Aorta (tissue), 5 donors: ENCODE measurements around the gene TMEM43. TPM values are rescaled to one million over a fixed set of nuclear protein-coding genes. Genes with fewer than 3 reads are reported as not detected.

Experiments
- ATAC-seq: fragments of 200-7000 bp; cut with Tn5 transposase; one replicate; pipeline ENCODE4 v1.9.1; 2022; ENCODE audit warnings: moderate library complexity; ENCODE audit not compliant: low FRiP score
- DNase-seq, 2 donors: peaks; one replicate each; pipeline ENCODE4 v3.0.0-alpha.2; 2020
- H3K27ac ChIP-seq, 2 donors: one replicate each; pipeline ENCODE4 v1.5.1; 2013; ENCODE audit warnings: low read length in 2 of 2, mild to moderate bottlenecking in 2 of 2, moderate library complexity in 2 of 2, control low read depth in 1 of 2, inconsistent platforms in 1 of 2, low read depth in 1 of 2
- H3K27me3 ChIP-seq, 2 donors: one replicate each; pipeline ENCODE4 v1.6.1; 2013; ENCODE audit warnings: control low read depth in 1 of 2, low read length in 1 of 2, mild to moderate bottlenecking in 1 of 2, moderate library complexity in 1 of 2; ENCODE audit not compliant: insufficient read depth in 2 of 2, control insufficient read depth in 1 of 2
- H3K36me3 ChIP-seq, 2 donors: one replicate each; pipeline ENCODE4 v1.6.1; 2013; ENCODE audit warnings: control low read depth in 1 of 2, low read length in 1 of 2, mild to moderate bottlenecking in 1 of 2; ENCODE audit not compliant: insufficient read depth in 2 of 2, control insufficient read depth in 1 of 2
- H3K4me1 ChIP-seq, 2 donors: one replicate each; pipeline ENCODE4 v1.6.1; 2013; ENCODE audit warnings: low read length in 2 of 2, control low read depth in 1 of 2, mild to moderate bottlenecking in 1 of 2, moderate library complexity in 1 of 2; ENCODE audit not compliant: insufficient read depth in 2 of 2, control insufficient read depth in 1 of 2
- H3K4me3 ChIP-seq, 2 donors: one replicate each; pipeline ENCODE4 v1.5.1; 2013; ENCODE audit warnings: low read length in 2 of 2, control low read depth in 1 of 2, mild to moderate bottlenecking in 1 of 2
- H3K9me3 ChIP-seq: one replicate; pipeline ENCODE4 v1.6.1; 2013; ENCODE audit warnings: mild to moderate bottlenecking, low read length; ENCODE audit not compliant: control insufficient read depth
- WGBS, 2 donors: extraction: QIAGEN DNeasy Blood & Tissue Kit; methylation state at CpG; one replicate each; pipeline ENCODE4 v1.1.7; 2013; 5-methylcytosine and 5-hydroxymethylcytosine counted together
- intact Hi-C, 2 donors: fragments of 100-400 bp; cut with DNase I; formaldehyde crosslinking; loops; one replicate each; pipeline versions ENCODE4 v1.14.2 to v1.15.0; 2022
- polyA plus RNA-seq, 2 donors: library from polyadenylated mRNA; stranded (reverse); fragments of 200-250 nt; gene quantifications; one replicate each; pipeline ENCODE4 v1.2.3, GENCODE V29; 2013
- total RNA-seq, 2 donors: library from RNA; stranded (reverse); fragmentation: NEBNext Ultra II Directional; extraction: Animal tissue kit (Norgen Biotek cat#: 25700); gene quantifications; one replicate each; pipeline ENCODE4 v1.2.1, GENCODE V29; 2021
- donor health status: healthy with polysubstance abuse.
- donor health status: Bipolar disorder and iron deficiency.
- donor health status: DM: no; HTN: no; CAD: no.
- donor health status: DM: no; HTN: no; CAD: no.
- donor health status: DM: yes; HTN: yes; CAD: no.

The TMEM43 gene
- total and polyA plus RNA-seq, 4 donors = 52.0 to 132 (median 106) TPM

GRCh38 chr3:14156201-14156600 lies 31.3 kb downstream of the TMEM43 start:
- H3K36me3 ChIP-seq = peaks cover 9 to 26% of the 10 kb centered on the region in 2 donors
- intact Hi-C loops = no loop called here
- 95% methylated on average over 7 of the region's 7 CpGs for WGBS, 2 donors

GRCh38 chr3:14156843-14157561 lies 32.1 kb downstream of the TMEM43 start:
- Histone ChIP-seq H3K9me3 (no peaks in the 10 kb centered on the region), H3K27me3 (no peaks in the 10 kb centered on the region), H3K4me1 (no peaks in the 10 kb centered on the region), H3K36me3 (peaks cover 9 to 26% of the 10 kb centered on the region in 2 donors), H3K4me3 (no peak overlapping the region), H3K27ac (no peak overlapping the region)
- ATAC-seq (no peak), DNase-seq (no peak)
- 92 to 94% methylated on average over 13 of the region's 13 CpGs for WGBS, 2 donors
- intact Hi-C loops = no loop called here

More at GRCh38 chr3:14156201-14156600, 31.3 kb downstream of the TMEM43 start:
- H3K4me1 ChIP-seq = no peaks in the 10 kb centered on the region
- no peak for ATAC-seq
- H3K4me3 ChIP-seq = no peak overlapping the region
- no peak overlapping the region for H3K27ac ChIP-seq
- H3K27me3 ChIP-seq = no peaks in the 10 kb centered on the region
- H3K9me3 ChIP-seq = no peaks in the 10 kb centered on the region
- no peak for DNase-seq

GRCh38 chr3:14157951-14158350 lies 33.1 kb downstream of the TMEM43 start:
- DNase-seq (no peak), ATAC-seq (no peak)

GRCh38 chr3:14158370-14158769 lies 33.5 kb downstream of the TMEM43 start:
- intact Hi-C loops = no loop called here
- no peak overlapping the region for H3K4me3 ChIP-seq
- no peaks in the 10 kb centered on the region for H3K4me1 ChIP-seq
- no peak for DNase-seq
- no peak for ATAC-seq
- no peaks in the 10 kb centered on the region for H3K27me3 ChIP-seq
- H3K27ac ChIP-seq = no peak overlapping the region
- H3K9me3 ChIP-seq = no peaks in the 10 kb centered on the region
- 89 to 96% methylated on average over 14 of the region's 14 CpGs for WGBS, 2 donors
- H3K36me3 ChIP-seq = peaks cover 11 to 26% of the 10 kb centered on the region in 2 donors

More at GRCh38 chr3:14157951-14158350, 33.1 kb downstream of the TMEM43 start:
- H3K9me3 ChIP-seq = no peaks in the 10 kb centered on the region
- H3K27me3 ChIP-seq = no peaks in the 10 kb centered on the region
- H3K4me3 ChIP-seq = no peak overlapping the region
- intact Hi-C loops = no loop called here
- no peak overlapping the region for H3K27ac ChIP-seq
- WGBS, 2 donors = 95 to 96% methylated on average over 9 of the region's 9 CpGs
- H3K36me3 ChIP-seq = peaks cover 11 to 26% of the 10 kb centered on the region in 2 donors
- H3K4me1 ChIP-seq = no peaks in the 10 kb centered on the region

GRCh38 chr3:14159426-14159825 lies 34.6 kb downstream of the TMEM43 start:
- WGBS, 2 donors = 96% methylated on average over 8 of the region's 8 CpGs
- no peak overlapping the region for H3K4me3 ChIP-seq
- peaks cover 16 to 30% of the 10 kb centered on the region in 2 donors for H3K36me3 ChIP-seq
- H3K9me3 ChIP-seq = no peaks in the 10 kb centered on the region
- DNase-seq = no peak
- H3K4me1 ChIP-seq = no peaks in the 10 kb centered on the region
- no peaks in the 10 kb centered on the region for H3K27me3 ChIP-seq
- no peak for ATAC-seq
- intact Hi-C loops = no loop called here
- H3K27ac ChIP-seq = no peak overlapping the region

- H3K4me1 ChIP-seq = no peaks in the 10 kb centered on the region
- WGBS, 2 donors = 63 to 67% methylated on average over 2 of the region's 2 CpGs
- ATAC-seq (no peak), DNase-seq (no peak)
- H3K4me3 ChIP-seq = no peak overlapping the region
- no peaks in the 10 kb centered on the region for H3K9me3 ChIP-seq
- peaks cover 16 to 33% of the 10 kb centered on the region in 2 donors for H3K36me3 ChIP-seq
- intact Hi-C loops = no loop called here
- H3K27me3 ChIP-seq = no peaks in the 10 kb centered on the region
- H3K27ac ChIP-seq = no peak overlapping the region
Observed at GRCh38 chr3:14161282-14161681, 36.4 kb downstream of the TMEM43 start.

GRCh38 chr3:14162178-14162577 lies 37.3 kb downstream of the TMEM43 start:
- DNase-seq (no peak), ATAC-seq (no peak)
- Histone ChIP-seq H3K27ac (no peak overlapping the region), H3K9me3 (no peaks in the 10 kb centered on the region), H3K4me1 (no peaks in the 10 kb centered on the region), H3K27me3 (no peaks in the 10 kb centered on the region), H3K4me3 (no peak overlapping the region), H3K36me3 (peaks cover 16 to 33% of the 10 kb centered on the region in 2 donors)
- intact Hi-C loops = no loop called here
- WGBS, 2 donors = 97 to 99% methylated on average over 2 of the region's 2 CpGs

- H3K4me1 ChIP-seq = no peaks in the 10 kb centered on the region
- no peaks in the 10 kb centered on the region for H3K9me3 ChIP-seq
- WGBS, 2 donors = 86 to 93% methylated on average over 9 of the region's 9 CpGs
- intact Hi-C loops = no loop called here
- DNase-seq (no peak), ATAC-seq (no peak)
- peaks cover 10 to 17% of the 10 kb centered on the region in 2 donors for H3K36me3 ChIP-seq
- no peak overlapping the region for H3K4me3 ChIP-seq
- H3K27ac ChIP-seq = no peak overlapping the region
- no peaks in the 10 kb centered on the region for H3K27me3 ChIP-seq
Observed at GRCh38 chr3:14166877-14167603, 42.2 kb downstream of the TMEM43 start.

GRCh38 chr3:14169435-14169834 lies 44.6 kb downstream of the TMEM43 start:
- H3K4me3 ChIP-seq = no peak overlapping the region
- H3K27me3 ChIP-seq = no peaks in the 10 kb centered on the region
- DNase-seq (no peak), ATAC-seq (no peak)
- H3K9me3 ChIP-seq = no peaks in the 10 kb centered on the region
- no peak overlapping the region for H3K27ac ChIP-seq
- peaks cover 8 to 18% of the 10 kb centered on the region in 2 donors for H3K36me3 ChIP-seq
- no peaks in the 10 kb centered on the region for H3K4me1 ChIP-seq
- intact Hi-C loops = no loop called here
- WGBS, 2 donors = 88 to 90% methylated on average over 2 of the region's 2 CpGs
